KG1 (cell line): Measurements from ENCODE around the gene C14orf132.
"Not testable (repeated sequence)": the region's sequence is repeated elsewhere in the genome, so short reads cannot be mapped to it uniquely, and the experiment has no call there.

Experiments used
- DNase-seq: peaks from one replicate; lab custom pipeline; 2025; lab: John Stamatoyannopoulos, UW

Gene C14orf132

GRCh38 chr14:96059519-96060135 is 20.5 kb downstream of the C14orf132 start:
- DNase-seq: no peak

- DNase-seq: no peak
Measured at GRCh38 chr14:96060186-96060933, 21.2 kb downstream of the C14orf132 start.

GRCh38 chr14:96062010-96062409 is 22.8 kb downstream of the C14orf132 start:
- DNase-seq: no peak

- DNase-seq: no peak
Measured at GRCh38 chr14:96062506-96062905, 23.3 kb downstream of the C14orf132 start.

GRCh38 chr14:96064866-96065265 is 25.7 kb downstream of the C14orf132 start:
- DNase-seq: no peak

- DNase-seq: no peak
Measured at GRCh38 chr14:96065661-96066459, 26.7 kb downstream of the C14orf132 start.

- DNase-seq: no peak
Measured at GRCh38 chr14:96066976-96067375, 27.8 kb downstream of the C14orf132 start.

GRCh38 chr14:96067985-96068930 is 29.1 kb downstream of the C14orf132 start:
- no peak for DNase-seq

- DNase-seq: no peak
Measured at GRCh38 chr14:96069421-96069820, 30.3 kb downstream of the C14orf132 start.

- DNase-seq: no peak
Measured at GRCh38 chr14:96071561-96071960, 32.4 kb downstream of the C14orf132 start.

GRCh38 chr14:96072076-96072475 is 32.9 kb downstream of the C14orf132 start:
- DNase-seq: no peak

GRCh38 chr14:96072746-96073145 is 33.6 kb downstream of the C14orf132 start:
- DNase-seq: no peak

- not testable (repeated sequence) for DNase-seq
Measured at GRCh38 chr14:96073260-96074039, 34.3 kb downstream of the C14orf132 start.

GRCh38 chr14:96077983-96078624 is 38.9 kb downstream of the C14orf132 start:
- DNase-seq: no peak

- no peak for DNase-seq
Measured at GRCh38 chr14:96078625-96079016, 39.5 kb downstream of the C14orf132 start.

- no peak for DNase-seq
Measured at GRCh38 chr14:96079066-96079465, 39.9 kb downstream of the C14orf132 start.

- no peak for DNase-seq
Measured at GRCh38 chr14:96080571-96080970, 41.4 kb downstream of the C14orf132 start.

- DNase-seq: no peak
Measured at GRCh38 chr14:96081224-96081623, 42.1 kb downstream of the C14orf132 start.

- DNase-seq: no peak
Measured at GRCh38 chr14:96081767-96082400, 42.7 kb downstream of the C14orf132 start.
